Liver (tissue), 4 donors: ENCODE results near the gene ZMYM3. TPM values are rescaled to one million over a fixed set of nuclear protein-coding genes. Genes with fewer than 3 reads are reported as not detected.

ENCODE experiments used
- polyA plus RNA-seq, 2 donors: library from polyadenylated mRNA; stranded (reverse) in 1 of 2; unstranded in 1 of 2; fragments of 200-250 nt in 1 of 2; fragments of >200 nt in 1 of 2; fragmentation: Nextera tagmentation in 1 of 2; extraction: Ambion mirVana in 1 of 2; gene quantifications; one replicate each; pipeline versions ENCODE4 v1.2.1 to v1.2.3, GENCODE V29; 2013 to 2015
- total RNA-seq, 2 donors: library from RNA; depleted of rRNA; stranded (reverse); fragments of >200 nt; gene quantifications; one replicate each; pipeline ENCODE4 v1.2.3, GENCODE V29; 2014
- donor health status: healthy.
- donor health status: healthy.
- donor health status: healthy.

ZMYM3 gene
- total and polyA plus RNA-seq, 4 donors, result 4.5 to 13.3 (median 6.2) TPM

Other genes starting within 250 kb of the ZMYM3 start
- gene SNX12, start 185.8 kb downstream of the ZMYM3 start, total RNA-seq, result 10 to 100 TPM; 13.1 to 21.7 TPM
- gene SNX12, start 185.8 kb downstream of the ZMYM3 start, polyA plus RNA-seq, result 10 to 100 TPM in 1 of 2 donors, 1 to 10 TPM in 1; 4.5 to 18.6 TPM
- 10 to 100 TPM in 1 of 2 donors, 1 to 10 TPM in 1; 3.7 to 38.2 TPM for gene FOXO4, start 158.3 kb downstream of the ZMYM3 start, total RNA-seq
- gene FOXO4, start 158.3 kb downstream of the ZMYM3 start, polyA plus RNA-seq, result 1 to 10 TPM in 1 of 2 donors, under 1 TPM in 1; 0.50 to 4.2 TPM
- not detected for gene CXorf65, start 147.4 kb downstream of the ZMYM3 start, total RNA-seq
- gene CXorf65, start 147.4 kb downstream of the ZMYM3 start, polyA plus RNA-seq, result not detected
- 1 to 10 TPM; 2.2 to 3.0 TPM for gene IL2RG, start 142.6 kb downstream of the ZMYM3 start, total RNA-seq
- 1 to 10 TPM; 3.6 to 4.0 TPM for gene IL2RG, start 142.6 kb downstream of the ZMYM3 start, polyA plus RNA-seq
- gene MED12, start 135.5 kb downstream of the ZMYM3 start, total RNA-seq, result 10 to 100 TPM; 13.1 to 25.6 TPM
- gene MED12, start 135.5 kb downstream of the ZMYM3 start, polyA plus RNA-seq, result 1 to 10 TPM; 3.2 to 5.4 TPM
- under 1 TPM; 0.17 to 0.23 TPM for gene NLGN3, start 109.3 kb downstream of the ZMYM3 start, total RNA-seq
- gene NLGN3, start 109.3 kb downstream of the ZMYM3 start, polyA plus RNA-seq, result under 1 TPM; 0.11 to 0.13 TPM
- 100 to 1,000 TPM in 1 of 2 donors, 10 to 100 TPM in 1; 77.1 to 167 TPM for gene GJB1, start 30.9 kb downstream of the ZMYM3 start, total RNA-seq
- 100 to 1,000 TPM; 232 to 251 TPM for gene GJB1, start 30.9 kb downstream of the ZMYM3 start, polyA plus RNA-seq
- 100 to 1,000 TPM; 138 to 140 TPM for gene NONO, start 29.5 kb upstream of the ZMYM3 start, total RNA-seq
- 10 to 100 TPM; 66.1 to 74.7 TPM for gene NONO, start 29.5 kb upstream of the ZMYM3 start, polyA plus RNA-seq
- gene ITGB1BP2, start 47.6 kb upstream of the ZMYM3 start, total RNA-seq, result 1 to 10 TPM; 1.1 to 3.3 TPM
- under 1 TPM; 0.23 to 0.51 TPM for gene ITGB1BP2, start 47.6 kb upstream of the ZMYM3 start, polyA plus RNA-seq
- 10 to 100 TPM; 25.3 to 37.7 TPM for gene TAF1, start 112.2 kb upstream of the ZMYM3 start, total RNA-seq
- gene TAF1, start 112.2 kb upstream of the ZMYM3 start, polyA plus RNA-seq, result 1 to 10 TPM; 2.8 to 4.0 TPM